GM18511 (cell line): ENCODE data around the gene ZNF316.
"Not testable (repeated sequence)": the region's sequence is repeated elsewhere in the genome, so short reads cannot be mapped to it uniquely, and the experiment has no call there.

Source experiments
- ATAC-seq: cut with Tn5 transposase; IDR thresholded peaks from one replicate; pipeline ENCODE4 v1.9.1; 2021; ENCODE audit warnings: mild to moderate bottlenecking, moderate library complexity; ENCODE audit not compliant: unreplicated experiment

The ZNF316 gene

DNA sequence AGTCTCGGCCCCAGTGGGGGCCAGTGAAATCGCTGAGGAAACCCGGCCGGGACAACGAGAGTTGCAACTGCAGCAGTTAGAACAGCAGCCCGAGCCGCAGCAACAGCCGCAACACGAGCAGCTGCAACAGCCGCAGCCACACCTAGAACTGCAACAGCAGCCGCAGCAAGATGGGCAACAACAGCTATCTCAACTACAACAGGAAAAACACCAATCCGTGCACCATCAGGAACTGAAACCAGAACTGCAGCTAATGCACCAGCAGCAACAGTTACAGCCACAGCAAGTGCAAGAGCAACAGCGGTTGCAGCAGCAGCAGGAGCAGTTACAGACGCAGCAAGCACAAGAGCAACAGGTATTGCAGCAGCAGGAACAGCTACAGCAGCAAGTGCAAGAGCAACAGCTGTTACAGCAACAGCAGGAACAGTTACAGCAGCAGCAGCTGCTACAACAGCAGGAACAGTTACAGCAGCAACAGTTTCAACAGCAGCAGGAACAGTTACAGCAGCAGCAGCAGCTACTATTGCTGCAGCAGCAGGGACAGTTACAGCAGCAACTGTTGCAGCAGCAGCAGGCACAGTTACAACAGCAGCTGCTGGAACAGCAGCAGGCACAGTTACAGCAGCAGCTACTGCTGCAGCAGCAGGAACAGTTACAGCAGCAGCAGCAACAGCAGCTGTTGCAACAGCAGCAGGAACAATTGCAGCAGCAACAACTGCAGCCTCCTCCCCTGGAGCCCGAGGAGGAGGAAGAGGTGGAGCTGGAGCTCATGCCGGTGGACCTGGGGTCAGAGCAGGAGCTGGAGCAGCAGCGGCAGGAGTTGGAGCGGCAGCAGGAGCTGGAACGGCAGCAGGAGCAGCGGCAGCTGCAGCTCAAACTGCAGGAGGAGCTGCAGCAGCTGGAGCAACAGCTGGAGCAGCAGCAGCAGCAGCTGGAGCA is 15.7 kb upstream of the ZNF316 start:
- ATAC-seq = no peak

DNA sequence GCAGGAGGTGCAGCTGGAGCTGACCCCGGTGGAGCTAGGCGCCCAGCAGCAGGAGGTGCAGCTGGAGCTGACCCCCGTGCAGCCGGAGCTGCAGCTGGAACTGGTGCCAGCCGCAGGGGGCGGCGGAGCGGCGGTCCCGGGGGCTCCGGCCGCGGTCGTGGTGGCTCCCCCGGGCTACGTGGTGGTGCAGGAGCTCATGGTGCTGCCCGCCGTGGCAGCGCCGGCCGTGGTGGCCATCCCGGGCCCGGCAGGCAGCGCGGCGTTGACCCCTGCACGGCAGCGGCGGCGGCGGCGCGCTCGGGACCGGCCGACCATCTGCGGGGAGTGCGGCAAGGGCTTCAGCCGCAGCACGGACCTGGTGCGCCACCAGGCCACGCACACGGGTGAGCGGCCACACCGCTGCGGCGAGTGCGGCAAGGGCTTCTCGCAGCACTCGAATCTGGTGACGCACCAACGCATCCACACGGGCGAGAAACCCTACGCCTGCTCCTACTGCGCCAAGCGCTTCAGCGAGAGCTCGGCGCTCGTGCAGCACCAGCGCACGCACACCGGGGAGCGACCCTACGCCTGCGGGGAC is 14.9 kb upstream of the ZNF316 start:
- ATAC-seq = no peak

DNA sequence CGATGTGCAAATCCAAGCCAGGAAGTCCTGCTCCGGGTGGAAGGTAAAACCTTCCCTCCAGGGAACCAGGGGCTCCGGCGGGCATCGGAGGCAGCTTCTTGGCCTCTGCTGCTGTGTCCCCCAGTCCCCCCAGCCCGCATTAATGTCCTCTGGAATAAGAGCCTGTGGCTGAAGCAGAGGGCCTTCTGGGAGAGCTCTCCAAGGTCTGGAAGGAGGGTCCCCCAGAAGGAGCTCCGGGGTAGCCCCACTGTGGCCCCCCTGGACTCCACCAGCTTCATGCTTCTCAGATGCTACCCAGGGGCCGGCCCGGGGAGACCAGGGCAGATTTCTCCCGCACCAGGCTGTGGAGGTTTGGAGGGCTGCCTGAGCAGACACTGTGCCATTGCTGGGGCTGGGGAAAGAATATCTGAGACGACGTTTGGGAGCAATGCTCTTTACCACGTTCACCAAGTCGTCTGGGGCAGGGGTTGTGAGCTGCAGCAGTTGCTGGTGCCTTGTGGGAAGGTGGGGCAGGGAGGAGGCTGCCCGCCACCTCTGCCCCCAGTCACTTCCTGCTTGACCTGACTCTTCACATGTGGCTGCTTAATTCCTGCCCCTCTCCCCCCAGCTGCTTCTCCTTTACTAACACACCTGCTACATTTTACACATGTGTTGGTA is 13.4 kb upstream of the ZNF316 start:
- peak; percentile 69 for ATAC-seq

DNA sequence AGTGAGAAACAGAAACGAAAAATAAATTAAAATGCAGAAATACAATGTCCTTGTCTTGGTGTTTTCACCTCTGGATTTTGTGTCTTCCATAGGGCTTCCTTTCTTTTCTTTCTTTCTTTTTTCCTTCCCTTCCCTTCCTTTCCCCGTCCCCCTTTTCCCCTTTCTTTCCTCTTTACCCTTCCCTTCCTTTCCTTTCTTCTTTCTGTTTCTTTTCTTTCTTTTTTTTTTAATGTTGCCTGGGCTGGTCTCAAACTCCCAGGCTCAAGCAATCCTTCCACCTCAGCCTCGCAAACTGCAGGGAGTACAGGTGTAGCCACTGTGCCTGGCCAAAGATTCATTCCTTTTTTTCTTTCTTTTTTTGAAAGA is 12.9 kb upstream of the ZNF316 start:
- no peak for ATAC-seq

DNA sequence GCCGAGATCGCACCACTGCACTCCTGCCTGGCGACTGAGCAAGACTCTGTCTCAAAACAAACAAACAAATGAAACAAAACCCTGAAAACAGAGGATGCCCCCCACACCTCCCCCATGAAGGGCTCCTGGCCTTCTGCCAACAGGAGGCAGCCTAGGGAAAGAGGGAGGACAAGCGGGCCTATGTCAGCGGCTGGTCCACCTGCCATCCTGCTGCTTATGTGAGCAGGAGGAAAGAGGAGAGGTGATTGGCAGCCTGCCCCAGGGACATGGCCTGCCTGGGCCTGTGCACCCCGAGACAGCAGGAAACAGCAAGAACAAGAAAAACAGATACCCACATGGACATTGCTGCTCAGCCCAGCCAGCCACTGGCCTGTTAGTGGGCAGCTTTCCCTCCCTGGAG is 9.1 kb upstream of the ZNF316 start:
- no peak for ATAC-seq

DNA sequence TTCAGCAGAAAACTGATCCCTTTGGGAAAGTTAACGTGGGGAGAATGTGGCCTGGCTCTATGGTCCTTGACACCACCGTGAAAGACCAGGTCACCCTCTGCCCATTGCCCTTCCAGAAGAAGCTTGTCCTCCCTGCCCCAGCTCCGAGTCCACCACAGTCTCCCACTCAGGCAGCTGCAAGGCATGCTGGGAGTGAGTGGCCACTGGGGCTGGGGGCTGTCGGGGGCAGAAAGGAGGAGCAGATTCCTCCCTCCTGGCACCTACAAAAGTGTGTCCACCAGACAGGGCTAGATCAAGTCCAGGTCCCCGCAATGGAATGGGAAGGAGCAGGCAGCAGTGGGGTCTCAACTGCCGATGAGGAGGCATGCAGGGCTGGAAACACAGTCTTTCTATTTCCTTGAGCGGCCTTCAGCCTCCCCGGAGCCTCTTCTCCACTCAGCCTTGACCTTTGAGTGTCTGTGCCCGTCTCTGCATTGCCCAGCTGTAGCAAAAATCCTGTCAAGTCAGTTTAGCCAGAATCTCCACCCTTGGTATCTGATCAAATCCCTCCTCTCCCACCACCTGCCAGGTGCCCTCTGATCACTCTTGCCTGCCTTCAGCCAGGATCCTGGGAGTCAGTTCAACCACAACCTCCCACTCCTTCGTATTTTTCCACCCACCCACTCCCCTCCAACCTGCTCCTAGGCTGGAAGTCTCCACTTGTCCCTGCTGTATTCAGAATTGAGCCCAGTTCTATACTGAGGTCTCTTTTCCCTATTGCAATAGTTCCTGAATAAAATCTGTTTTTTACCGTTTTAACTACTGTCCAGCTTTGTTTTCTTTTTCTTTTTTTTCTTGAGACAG is 6.9 kb upstream of the ZNF316 start:
- ATAC-seq = no peak

DNA sequence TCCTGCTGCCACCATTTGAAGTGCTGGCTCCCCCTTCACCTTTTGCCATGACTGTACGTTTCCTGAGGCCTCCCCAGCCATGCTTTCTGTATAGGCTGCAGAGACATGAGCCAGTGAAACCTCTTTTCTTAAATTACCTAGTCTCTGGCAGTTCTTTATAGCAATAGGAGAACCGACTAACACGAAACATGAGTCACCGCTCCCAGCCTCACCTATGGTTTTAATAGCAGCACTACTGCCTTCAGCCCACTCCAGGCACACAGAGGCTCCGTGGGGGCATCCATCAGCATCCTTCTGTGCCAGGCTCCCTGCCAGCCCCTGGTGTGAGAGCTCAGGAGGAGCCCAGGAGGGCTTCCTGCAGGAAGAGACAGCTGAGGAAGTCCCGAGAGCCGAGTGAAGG is 5.5 kb upstream of the ZNF316 start:
- no peak for ATAC-seq

DNA sequence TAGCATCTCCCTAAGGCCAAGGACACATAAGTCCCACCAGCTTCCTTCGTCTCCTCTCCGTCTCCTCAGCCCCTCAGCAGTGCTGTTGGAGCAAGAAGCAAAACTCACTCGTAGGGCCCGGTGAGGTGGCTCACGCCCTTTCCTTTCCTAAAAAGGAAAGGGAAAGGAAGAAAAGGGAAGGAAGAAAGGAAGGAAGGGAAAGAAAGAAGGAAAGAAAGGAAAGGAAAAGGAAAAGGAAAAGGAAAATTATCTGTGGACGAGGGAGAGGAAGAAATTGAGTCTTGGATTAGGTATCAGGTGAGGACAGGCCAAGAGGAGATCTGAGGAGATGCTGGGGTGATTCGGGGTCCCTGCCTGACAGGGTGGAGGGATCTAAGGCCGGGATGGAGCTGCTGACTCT is 3.1 kb upstream of the ZNF316 start:
- ATAC-seq = no peak

DNA sequence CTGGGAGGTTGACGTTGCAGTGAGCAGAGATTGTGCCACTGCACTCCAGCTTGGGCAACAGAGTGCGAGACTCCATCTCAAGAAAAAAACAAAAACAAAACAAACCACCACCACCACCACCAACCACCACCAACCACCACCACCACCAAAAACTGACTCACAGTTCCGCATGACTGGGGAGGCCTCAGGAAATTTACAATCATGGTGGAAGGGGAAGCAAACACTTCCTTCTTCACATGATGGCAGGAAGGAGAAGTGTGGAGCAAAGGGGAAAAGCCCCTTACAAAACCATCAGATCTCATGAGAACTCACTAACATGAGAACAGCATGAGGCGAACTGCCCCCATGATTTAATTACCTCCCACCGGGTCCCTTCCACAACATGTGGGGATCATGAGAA is 2.1 kb upstream of the ZNF316 start:
- ATAC-seq = not testable (repeated sequence)

DNA sequence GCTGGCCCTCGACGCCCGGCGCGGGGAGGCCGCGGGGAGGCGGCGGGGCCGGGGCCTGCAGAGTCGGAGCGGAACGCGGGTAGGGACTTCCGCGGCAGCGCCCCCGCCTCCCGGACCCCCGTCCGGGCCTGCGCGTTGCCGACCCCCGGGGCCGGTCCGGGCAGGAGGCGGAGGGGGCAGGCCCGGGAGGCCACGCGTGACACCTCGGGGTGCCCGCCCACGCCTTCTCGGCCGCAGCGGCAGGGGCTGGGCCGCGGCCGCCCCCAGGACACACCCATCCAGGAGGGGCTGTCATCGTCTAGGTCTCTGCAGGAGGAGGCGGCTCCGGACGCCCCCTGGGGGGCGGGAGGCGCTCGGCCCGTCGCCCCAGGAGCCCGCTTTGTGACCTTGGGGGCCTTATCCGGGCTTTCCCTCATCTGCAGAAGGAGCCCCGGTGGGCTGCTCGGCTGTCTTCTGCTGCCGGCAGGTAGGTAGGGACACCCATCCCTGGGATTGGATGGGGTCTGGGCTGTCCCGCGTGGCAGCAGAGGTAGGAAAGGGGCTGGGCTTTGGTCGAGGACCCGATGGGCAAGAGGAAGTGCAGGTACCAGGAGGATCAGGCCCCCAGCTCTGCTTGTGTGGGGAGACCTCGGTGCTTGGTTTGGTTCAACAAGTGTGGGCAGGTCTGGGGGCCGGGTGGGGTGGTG is 569 bp downstream of the ZNF316 start:
- ATAC-seq = peak; percentile 89

DNA sequence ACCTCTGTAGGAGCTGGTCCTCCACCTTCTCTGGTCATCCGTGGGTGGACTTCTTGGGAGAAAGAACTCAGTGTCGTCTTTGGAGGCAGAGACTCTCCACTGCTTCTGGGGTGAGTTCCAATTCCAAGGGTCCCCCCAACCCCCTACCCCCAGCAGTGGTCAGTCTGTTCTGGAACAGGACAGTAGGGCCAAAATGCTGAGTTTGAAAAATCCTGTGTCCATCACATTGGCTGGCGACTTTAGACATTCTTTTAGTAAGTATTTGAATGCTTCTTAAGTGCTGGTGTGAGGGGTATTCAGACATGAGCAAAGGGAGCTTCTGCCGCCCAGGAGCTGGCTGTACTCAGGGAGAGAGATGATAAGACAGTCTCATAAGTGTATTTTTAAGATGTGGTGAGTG is 1.9 kb downstream of the ZNF316 start:
- no peak for ATAC-seq

DNA sequence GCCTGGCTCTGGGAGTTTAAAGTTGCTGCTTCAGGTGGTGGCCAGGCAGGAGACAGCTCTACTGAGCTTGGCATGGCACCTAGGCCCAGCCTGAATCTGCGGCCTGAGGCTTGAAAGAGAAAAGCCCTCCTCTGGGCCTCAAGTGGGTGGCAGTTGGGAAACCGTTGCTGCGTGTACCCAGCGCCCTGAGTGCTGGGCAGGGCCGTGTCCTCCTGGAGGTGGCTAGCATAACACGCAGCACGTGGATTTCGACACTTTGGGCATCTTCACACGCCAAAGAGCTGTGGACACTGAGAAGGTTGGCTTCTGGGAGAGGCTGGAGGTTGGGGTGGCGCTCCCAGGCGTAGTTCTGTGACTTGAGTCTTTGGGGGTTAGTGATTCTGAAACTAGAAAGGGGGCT is 2.5 kb downstream of the ZNF316 start:
- no peak for ATAC-seq

DNA sequence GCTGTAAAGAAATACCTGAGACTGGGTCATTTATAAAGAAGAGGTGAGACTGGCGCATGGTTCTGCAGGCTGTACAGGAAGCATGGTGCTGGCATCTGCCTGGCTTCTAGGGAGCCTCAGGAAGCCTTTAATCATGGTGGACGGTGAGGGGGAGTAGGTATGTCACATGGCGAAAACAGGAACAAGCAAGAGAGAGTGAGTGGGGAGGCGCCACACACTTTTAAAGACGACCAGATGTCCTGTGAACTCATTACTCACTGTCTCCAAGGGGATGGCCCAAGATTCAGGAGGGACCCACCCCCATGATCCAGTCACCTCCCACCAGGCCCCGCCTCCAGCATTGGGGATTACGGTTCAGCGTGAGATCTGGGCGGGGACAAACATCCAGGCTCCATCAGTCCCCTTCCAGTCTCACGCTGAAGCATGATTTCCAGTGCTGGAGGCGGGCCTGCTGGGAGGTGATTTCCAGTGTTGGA is 3.2 kb downstream of the ZNF316 start:
- no peak for ATAC-seq

DNA sequence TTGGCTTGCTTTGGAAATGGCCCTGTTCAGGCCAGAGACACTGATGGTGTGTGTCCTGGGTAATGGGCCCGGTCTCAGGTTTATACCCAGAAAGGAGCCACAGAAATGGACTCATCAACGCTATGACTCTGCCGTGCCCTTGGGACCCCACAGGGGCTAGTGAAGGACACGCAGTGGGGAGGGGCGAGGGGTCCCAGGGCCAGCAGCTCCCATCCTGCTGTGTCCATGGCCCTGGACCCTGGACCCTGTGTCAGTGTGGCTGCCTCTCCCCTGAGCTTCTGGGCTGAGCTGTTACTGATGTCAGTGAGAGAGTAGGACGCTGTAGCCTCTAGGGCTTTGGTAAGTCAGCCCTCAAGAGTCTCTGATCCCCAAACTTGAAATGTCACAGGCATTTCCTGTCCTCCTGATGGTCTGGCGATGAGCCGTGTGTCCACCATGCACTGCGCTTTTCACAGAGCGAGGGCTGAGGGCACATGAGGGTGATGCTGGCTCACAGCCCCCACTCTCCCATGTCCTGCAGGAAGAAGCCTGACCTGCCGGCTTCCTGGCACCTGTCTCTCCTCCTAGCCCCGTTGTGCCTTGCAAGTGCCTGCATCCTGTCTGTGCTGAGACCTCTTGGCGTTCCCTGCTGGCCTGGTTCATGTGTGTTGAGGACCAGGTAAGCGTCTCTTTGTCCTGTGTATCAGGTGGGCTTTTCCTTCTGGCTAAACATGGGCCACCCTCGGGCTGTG is 4.4 kb downstream of the ZNF316 start:
- ATAC-seq = no peak

DNA sequence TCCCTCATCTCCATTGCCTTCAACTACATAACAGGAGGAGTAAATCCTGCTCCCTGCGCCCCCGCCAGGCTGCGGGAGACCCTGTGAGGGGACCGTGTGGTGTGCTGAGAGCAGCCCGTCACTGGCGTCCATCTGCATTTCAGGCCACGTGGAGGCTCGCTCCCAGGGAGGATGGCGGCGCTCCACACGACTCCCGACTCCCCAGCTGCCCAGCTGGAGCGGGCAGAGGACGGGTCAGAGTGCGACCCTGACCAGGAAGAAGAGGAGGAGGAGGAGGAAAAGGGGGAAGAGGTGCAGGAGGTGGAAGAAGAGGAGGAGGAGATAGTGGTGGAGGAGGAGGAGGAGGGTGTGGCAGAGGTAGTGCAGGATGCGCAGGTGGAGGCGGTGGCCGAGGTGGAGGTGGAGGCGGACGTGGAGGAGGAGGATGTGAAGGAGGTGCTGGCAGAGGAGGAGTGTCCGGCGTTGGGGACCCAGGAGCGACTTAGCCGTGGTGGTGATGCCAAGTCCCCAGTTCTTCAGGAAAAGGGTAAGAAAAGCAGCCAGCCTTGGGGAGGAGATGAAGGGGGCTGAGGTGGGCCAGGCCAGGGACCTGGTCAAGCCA is 5.2 kb downstream of the ZNF316 start:
- no peak for ATAC-seq

DNA sequence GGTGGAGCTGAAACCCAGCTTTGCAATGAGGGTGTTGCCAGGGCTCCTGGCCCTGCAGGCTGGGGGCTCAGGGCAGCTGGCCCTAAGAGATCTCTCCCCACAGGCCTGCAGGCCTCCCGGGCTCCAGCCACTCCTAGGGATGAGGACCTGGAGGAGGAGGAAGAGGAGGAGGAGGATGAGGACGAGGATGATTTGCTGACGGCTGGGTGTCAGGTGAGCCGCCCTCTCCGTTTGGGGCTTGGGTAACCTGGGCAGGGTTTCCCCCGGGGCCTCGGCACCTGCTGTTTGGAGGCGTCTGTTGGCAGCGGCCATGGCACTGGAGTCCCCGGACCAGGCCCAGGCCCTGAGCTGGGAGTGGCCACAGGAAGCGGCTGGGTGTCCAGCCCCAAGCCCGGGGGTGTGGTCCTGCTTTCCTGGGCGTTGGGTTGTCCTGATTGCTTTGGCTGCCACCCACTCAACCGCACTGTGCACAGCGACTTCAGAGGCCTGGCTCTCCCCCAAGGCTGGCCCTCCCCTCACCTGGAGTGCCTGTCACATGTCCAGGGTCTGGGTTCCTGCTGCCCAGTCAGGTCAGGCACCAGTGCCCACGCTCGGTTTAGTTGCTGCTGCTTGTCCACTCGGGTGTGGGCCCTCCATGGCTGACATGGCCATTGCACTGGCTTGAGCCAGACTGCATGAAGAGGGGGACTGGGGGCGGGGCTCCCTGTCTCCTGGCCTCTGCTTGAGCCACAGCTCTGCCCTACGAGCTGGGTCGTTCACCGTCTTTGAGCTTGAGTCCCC is 5.9 kb downstream of the ZNF316 start:
- no peak for ATAC-seq

DNA sequence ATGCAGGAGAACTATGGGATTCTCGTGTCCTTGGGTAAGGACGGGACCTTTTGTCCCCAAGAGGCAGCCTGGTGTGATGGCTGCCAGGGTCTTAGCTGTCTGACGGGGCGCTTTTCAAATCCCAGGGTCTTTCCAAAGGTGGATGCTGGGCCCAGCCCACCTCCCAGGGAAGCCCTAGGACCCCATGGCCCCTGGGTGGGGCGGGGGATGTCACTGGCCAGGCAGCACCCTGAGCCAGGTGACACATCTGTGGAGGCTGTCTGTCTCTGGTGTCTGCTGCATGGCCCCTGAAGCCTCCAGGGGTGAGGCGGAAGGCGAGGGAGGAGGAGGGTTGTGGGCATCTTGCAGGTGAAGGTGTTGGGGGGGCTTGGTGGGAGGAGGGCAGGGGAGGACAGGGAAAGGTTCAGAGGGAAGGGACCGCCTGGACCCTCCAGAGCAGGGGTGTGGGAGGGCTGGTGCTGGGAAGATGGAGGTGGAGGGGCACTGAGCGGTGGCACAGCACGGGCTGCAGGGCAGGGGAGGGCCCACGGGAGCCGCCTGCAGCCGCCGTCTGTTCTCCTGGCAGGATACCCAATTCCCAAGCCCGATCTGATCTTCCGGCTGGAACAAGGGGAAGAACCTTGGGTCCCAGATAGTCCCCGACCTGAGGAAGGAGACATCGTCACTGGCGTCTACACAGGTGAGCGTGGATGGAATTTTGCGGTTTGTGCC is 7.0 kb downstream of the ZNF316 start:
- no peak for ATAC-seq

DNA sequence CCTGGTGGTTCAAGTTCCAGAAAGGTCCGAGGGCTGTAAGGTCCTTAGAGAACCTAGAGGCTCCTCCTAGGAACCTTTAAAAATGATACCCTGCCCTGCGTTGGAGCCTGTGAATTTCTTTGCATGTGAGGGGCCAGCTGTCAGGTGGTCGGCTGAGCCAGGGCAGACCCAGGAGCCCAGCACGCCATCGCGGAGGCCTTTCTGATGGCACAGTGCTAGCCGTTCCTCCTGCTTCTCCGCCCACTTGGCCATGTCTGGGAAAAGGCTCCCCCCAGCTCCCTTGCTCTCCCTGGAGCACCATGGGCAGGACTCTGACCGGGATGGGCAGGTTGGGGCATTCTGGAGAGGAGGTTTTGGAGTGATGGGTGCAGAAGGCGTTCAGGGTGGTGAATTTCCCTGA is 7.6 kb downstream of the ZNF316 start:
- ATAC-seq = no peak
